Right lobe of liver (tissue), 4 donors: ENCODE results near the gene AMBRA1.

ENCODE experiments used
- CTCF ChIP-seq, 4 donors: fragments of 200-600 bp in 3 of 4; fragments of 450-650 bp in 1 of 4; IDR thresholded peaks; one replicate each; pipeline versions ENCODE4 v1.5.1 to v1.8.0; 2016 to 2022; ENCODE audit warnings: antibody characterized with exemption in 4 of 4, mild to moderate bottlenecking in 2 of 4
- POLR2A ChIP-seq: fragments of 450-650 bp; IDR thresholded peaks from one replicate; pipeline ENCODE4 v1.6.1; 2017; ENCODE audit warnings: antibody characterized with exemption, mild to moderate bottlenecking
- donor health status: DM: no; HTN: no; CAD: no.
- donor health status: DM: no; HTN: no; CAD: no.
- donor health status: DM: no; HTN: yes; CAD: no.

DNA sequence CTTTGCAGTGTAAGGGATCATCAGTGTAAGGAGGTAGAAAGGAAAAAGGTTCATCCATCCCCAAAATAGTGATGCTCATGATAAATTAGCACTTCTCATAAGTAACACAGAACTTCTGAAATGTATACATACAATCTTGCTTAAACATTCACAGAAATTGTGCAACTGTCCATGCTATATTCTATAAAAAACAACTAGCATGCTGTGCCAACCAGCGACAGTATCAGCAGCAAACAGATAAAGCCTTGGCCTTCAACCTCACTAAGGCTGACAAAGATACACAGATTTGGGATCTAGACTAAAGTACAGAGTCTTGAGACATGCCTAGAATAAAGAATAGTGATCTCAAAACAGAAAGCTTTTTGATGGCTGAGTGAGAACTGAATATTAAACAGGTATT is 128.1 kb downstream of the AMBRA1 start:
- TF ChIP-seq CTCF (IDR thresholded peaks at IDR 0.05), result no peak
- no peak for TF ChIP-seq POLR2A
